Measurements from ENCODE around the gene TMUB1.

TMUB1 gene

DNA sequence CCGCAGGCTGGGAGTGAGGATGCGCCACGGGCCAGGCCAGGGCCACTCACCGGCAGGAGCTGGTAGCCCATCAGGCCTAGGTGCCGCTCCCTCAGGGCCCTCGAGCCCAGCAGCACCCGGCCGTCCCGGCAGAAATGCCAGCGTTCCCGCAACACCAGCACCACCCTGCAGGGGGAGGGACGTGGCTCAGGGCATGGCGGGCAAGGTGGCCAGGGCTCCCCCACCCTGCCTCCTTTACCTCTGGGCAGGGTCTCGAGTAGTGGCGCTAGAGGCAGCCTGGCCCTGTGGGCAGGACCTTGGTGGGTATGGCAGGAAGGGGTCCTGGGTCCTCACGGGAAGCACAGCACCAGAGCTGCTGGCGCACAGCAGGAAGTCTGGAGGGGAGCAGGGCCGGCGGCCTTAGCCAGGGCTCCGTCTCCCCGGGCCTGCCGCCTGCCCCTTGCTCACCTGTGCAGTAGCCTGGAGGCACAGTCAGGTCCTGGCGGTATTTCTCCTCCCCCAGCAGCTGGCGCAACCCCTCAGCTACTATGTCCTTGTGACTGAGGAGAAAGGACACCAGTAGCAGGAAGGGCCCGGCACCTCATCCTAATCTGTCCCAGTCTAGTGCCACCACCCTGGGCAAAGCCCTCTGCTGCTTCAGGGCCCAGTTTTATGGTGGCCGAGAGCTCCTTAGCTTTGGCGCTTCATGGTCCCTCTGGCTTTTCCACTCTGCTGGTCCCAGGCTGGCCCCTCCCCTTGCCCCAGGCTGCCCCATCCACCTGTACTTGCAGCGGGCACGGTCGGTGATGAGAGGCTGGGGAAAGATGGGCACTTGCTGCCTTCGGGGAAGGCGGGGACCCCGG, 6.2 kb downstream of the TMUB1 start:
- in situ Hi-C loops (cut with HindIII; ENCODE audit: low pct_ligation_motif_present, low sequenced_read_pairs), result no loop called here
- H3K27ac ChIP-seq, result no peak overlapping the region
- H3K4me3 ChIP-seq (ENCODE audit: low read depth, low read length), result no peak overlapping the region
- no peaks in the 10 kb centered on the region for H3K27me3 ChIP-seq (replicated peaks)
- DNase-seq, result no peak
- H3K36me3 ChIP-seq (replicated peaks), result peaks cover 36% of the 10 kb centered on the region
- TF ChIP-seq, protein P1, sequence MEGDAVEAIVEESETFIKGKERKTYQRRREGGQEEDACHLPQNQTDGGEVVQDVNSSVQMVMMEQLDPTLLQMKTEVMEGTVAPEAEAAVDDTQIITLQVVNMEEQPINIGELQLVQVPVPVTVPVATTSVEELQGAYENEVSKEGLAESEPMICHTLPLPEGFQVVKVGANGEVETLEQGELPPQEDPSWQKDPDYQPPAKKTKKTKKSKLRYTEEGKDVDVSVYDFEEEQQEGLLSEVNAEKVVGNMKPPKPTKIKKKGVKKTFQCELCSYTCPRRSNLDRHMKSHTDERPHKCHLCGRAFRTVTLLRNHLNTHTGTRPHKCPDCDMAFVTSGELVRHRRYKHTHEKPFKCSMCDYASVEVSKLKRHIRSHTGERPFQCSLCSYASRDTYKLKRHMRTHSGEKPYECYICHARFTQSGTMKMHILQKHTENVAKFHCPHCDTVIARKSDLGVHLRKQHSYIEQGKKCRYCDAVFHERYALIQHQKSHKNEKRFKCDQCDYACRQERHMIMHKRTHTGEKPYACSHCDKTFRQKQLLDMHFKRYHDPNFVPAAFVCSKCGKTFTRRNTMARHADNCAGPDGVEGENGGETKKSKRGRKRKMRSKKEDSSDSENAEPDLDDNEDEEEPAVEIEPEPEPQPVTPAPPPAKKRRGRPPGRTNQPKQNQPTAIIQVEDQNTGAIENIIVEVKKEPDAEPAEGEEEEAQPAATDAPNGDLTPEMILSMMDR (IDR thresholded peaks at IDR 0.05; ENCODE audit: low read depth, low read length, missing control alignments), result peak; percentile 68

DNA sequence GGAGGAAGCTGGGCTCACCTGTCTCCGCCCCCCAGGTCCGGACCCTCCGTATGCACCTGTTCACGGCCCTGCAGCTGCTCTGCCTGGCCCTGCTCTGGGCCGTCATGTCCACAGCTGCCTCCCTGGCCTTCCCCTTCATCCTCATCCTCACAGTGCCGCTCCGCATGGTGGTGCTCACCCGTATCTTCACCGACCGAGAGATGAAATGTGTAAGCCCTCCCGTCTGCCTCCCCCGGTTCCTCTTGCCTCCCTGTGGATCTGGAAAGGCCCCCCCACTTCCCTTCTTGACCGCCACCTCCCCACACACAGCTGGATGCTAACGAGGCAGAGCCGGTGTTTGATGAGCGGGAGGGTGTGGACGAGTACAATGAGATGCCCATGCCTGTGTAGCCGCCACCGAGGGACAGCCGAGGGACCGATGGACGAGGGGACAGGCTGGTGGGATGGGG, 7.3 kb downstream of the TMUB1 start:
- DNase-seq, result no peak
- Histone ChIP-seq H3K4me3 (ENCODE audit: low read depth, low read length) (no peak overlapping the region), H3K27ac (no peak overlapping the region), H3K36me3 (replicated peaks) (peaks cover 46% of the 10 kb centered on the region), H3K27me3 (replicated peaks) (no peaks in the 10 kb centered on the region)
- TF ChIP-seq, protein P1 (IDR thresholded peaks at IDR 0.05; ENCODE audit: low read depth, low read length, missing control alignments), result no peak
- in situ Hi-C loops (cut with HindIII; ENCODE audit: low pct_ligation_motif_present, low sequenced_read_pairs), result no loop called here

DNA sequence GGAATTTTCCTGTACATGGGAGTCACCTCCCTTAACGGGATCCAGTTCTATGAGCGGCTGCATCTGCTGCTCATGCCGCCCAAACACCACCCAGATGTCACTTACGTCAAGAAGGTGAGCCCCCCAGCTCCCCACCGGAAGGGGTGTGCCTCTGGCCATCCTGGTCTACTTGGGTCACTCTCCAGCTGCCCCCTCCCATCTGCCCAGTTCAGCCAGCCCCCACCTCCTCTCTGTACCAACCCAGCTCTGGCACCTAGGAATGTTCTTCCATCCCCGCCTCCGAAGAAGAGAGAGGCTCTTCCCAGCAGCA, 7.7 kb downstream of the TMUB1 start:
- no peak for DNase-seq
- no peaks in the 10 kb centered on the region for H3K27me3 ChIP-seq (replicated peaks)
- H3K4me3 ChIP-seq (ENCODE audit: low read depth, low read length), result no peak overlapping the region
- TF ChIP-seq, protein P1 (IDR thresholded peaks at IDR 0.05; ENCODE audit: low read depth, low read length, missing control alignments), result no peak
- H3K36me3 ChIP-seq (replicated peaks), result peaks cover 50% of the 10 kb centered on the region
- no peak overlapping the region for H3K27ac ChIP-seq
- in situ Hi-C loops (cut with HindIII; ENCODE audit: low pct_ligation_motif_present, low sequenced_read_pairs), result no loop called here

DNA sequence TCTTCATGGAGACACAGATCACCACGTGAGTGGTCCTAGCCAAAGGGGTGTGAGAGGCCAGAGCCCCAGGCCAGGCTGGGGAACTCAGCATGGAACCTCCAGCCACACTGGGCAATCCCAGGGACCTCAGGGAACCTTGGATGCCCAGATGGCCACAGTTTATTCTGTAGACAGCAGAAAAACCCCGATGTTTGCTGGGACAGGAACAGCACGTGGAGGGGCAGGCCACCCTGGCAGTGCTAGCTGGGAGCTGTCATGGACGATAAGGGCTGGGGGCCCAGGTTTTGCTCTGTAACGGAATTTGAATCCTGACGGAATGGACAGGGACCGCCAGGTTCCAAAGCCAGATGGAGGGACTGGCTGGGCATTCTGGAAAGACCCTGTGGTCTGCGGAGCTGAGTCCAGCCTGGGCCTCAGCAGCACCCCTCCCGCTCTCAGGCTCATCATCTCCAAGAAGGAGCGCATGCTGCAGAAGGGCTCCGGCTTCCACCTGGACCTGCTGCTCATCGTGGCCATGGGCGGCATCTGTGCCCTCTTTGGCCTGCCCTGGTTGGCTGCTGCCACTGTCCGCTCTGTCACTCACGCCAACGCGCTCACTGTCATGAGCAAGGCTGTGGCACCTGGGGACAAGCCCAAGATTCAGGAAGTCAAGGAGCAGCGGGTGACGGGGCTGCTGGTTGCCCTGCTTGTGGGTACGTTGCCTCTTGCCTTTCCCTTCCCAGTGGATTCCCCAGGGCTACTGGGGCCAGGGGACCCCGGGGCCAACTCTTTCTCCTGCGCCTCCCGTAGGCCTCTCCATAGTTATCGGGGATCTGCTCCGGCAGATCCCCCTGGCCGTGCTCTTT, 8.3 kb downstream of the TMUB1 start:
- in situ Hi-C loops (cut with HindIII; ENCODE audit: low pct_ligation_motif_present, low sequenced_read_pairs), result no loop called here
- Histone ChIP-seq H3K27ac (no peak overlapping the region), H3K36me3 (replicated peaks) (peaks cover 56% of the 10 kb centered on the region), H3K4me3 (ENCODE audit: low read depth, low read length) (no peak overlapping the region), H3K27me3 (replicated peaks) (no peaks in the 10 kb centered on the region)
- DNase-seq, result no peak
- TF ChIP-seq, protein P1 (IDR thresholded peaks at IDR 0.05; ENCODE audit: low read depth, low read length, missing control alignments), result no peak

DNA sequence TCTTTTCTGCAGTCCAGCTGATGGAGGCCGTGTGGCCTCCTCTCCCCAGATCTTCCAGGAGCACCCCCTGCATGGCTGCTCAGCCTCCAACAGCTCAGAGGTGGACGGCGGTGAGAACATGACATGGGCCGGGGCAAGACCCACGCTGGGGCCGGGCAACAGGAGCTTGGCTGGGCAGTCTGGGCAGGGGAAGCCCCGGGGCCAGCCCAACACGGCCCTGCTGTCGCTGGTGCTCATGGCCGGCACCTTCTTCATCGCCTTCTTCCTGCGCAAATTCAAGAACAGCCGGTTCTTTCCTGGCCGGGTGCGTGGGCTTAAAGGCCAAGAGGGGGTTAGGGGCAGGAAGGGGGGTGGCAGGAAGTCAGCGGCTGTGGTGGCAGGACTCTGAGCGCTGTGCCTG, 9.3 kb downstream of the TMUB1 start:
- no peak overlapping the region for H3K27ac ChIP-seq
- TF ChIP-seq, protein P1 (IDR thresholded peaks at IDR 0.05; ENCODE audit: low read depth, low read length, missing control alignments), result no peak
- DNase-seq, result no peak
- in situ Hi-C loops (cut with HindIII; ENCODE audit: low pct_ligation_motif_present, low sequenced_read_pairs), result no loop called here
- no peaks in the 10 kb centered on the region for H3K27me3 ChIP-seq (replicated peaks)
- peaks cover 66% of the 10 kb centered on the region for H3K36me3 ChIP-seq (replicated peaks)
- H3K4me3 ChIP-seq (ENCODE audit: low read depth, low read length), result no peak overlapping the region

Measured in brain microvascular endothelial cell (primary cell).